Glutamatergic neuron (in vitro differentiated cells): ENCODE data around the gene DYNC2I2. TPM values are rescaled to one million over a fixed set of nuclear protein-coding genes. Genes with fewer than 3 reads are reported as not detected.

Source experiments
- DNase-seq: peaks from one replicate; pipeline ENCODE4 v3.0.0; 2022
- H3K27ac Mint-ChIP-seq: one replicate; pipeline ENCODE4 v1.8.0; 2020; ENCODE audit warnings: mild to moderate bottlenecking, mixed read lengths, inconsistent platforms; ENCODE audit not compliant: unreplicated experiment
- H3K27me3 Mint-ChIP-seq: one replicate; pipeline ENCODE4 v1.8.0; 2020; ENCODE audit warnings: mild to moderate bottlenecking, moderate library complexity, mixed read lengths, inconsistent platforms; ENCODE audit not compliant: unreplicated experiment
- H3K36me3 Mint-ChIP-seq: one replicate; pipeline ENCODE4 v1.8.0; 2020; ENCODE audit warnings: mild to moderate bottlenecking, mixed read lengths, inconsistent platforms; ENCODE audit not compliant: unreplicated experiment
- H3K4me1 Mint-ChIP-seq: one replicate; pipeline ENCODE4 v1.8.0; 2020; ENCODE audit warnings: mild to moderate bottlenecking, low read depth, mixed read lengths, inconsistent platforms; ENCODE audit not compliant: unreplicated experiment
- H3K4me3 Mint-ChIP-seq: one replicate; pipeline ENCODE4 v1.8.0; 2020; ENCODE audit warnings: mild to moderate bottlenecking, mixed read lengths, inconsistent platforms; ENCODE audit not compliant: unreplicated experiment
- H3K9me3 Mint-ChIP-seq: one replicate; pipeline ENCODE4 v1.8.0; 2020; ENCODE audit warnings: mild to moderate bottlenecking, moderate library complexity, mixed read lengths, inconsistent platforms; ENCODE audit not compliant: unreplicated experiment
- CTCF ChIP-seq: fragments of 200-600 bp; sonication (generic); IDR thresholded peaks from one replicate; pipeline ENCODE4 v1.5.0; 2021; ENCODE audit not compliant: partially characterized antibody, unreplicated experiment
- total RNA-seq: library from RNA; stranded (reverse); fragmentation: NEBNext Ultra II Directional; extraction: Animal tissue kit (Norgen Biotek cat#: 25700); gene quantifications from one replicate; pipeline ENCODE4 v1.2.1, GENCODE V29; 2021; ENCODE audit not compliant: unreplicated experiment

The DYNC2I2 gene
- total RNA-seq, 1 donor from 2014 or later: 15.0 TPM

- TF ChIP-seq CTCF: no peak
- Mint-ChIP-seq H3K36me3 (peaks cover 7% of the 10 kb centered on the region), H3K27ac (no peak overlapping the region), H3K4me3 (no peak overlapping the region), H3K27me3 (peaks cover 8% of the 10 kb centered on the region), H3K9me3 (peaks cover 9% of the 10 kb centered on the region), H3K4me1 (no peaks in the 10 kb centered on the region)
- DNase-seq: no peak
Observed at GRCh38 chr9:128624566-128624965, 32.1 kb downstream of the DYNC2I2 start.

GRCh38 chr9:128621730-128622455 lies 34.8 kb downstream of the DYNC2I2 start:
- Mint-ChIP-seq H3K27ac (no peak overlapping the region), H3K36me3 (peaks cover 7% of the 10 kb centered on the region), H3K4me3 (no peak overlapping the region), H3K9me3 (peaks cover 6% of the 10 kb centered on the region), H3K4me1 (no peaks in the 10 kb centered on the region), H3K27me3 (peaks cover 10% of the 10 kb centered on the region)
- TF ChIP-seq CTCF: no peak
- no peak for DNase-seq

GRCh38 chr9:128619779-128620178 lies 36.9 kb downstream of the DYNC2I2 start:
- H3K27ac Mint-ChIP-seq: no peak overlapping the region
- peaks cover 2% of the 10 kb centered on the region for H3K27me3 Mint-ChIP-seq
- TF ChIP-seq CTCF: no peak
- no peaks in the 10 kb centered on the region for H3K9me3 Mint-ChIP-seq
- H3K4me3 Mint-ChIP-seq: no peak overlapping the region
- H3K36me3 Mint-ChIP-seq: peaks cover 2% of the 10 kb centered on the region
- DNase-seq: no peak
- H3K4me1 Mint-ChIP-seq: no peaks in the 10 kb centered on the region

- DNase-seq: no peak
- Mint-ChIP-seq H3K36me3 (no peaks in the 10 kb centered on the region), H3K4me1 (no peaks in the 10 kb centered on the region), H3K27me3 (peaks cover 2% of the 10 kb centered on the region), H3K27ac (no peak overlapping the region), H3K4me3 (no peak overlapping the region), H3K9me3 (no peaks in the 10 kb centered on the region)
- no peak for TF ChIP-seq CTCF
Observed at GRCh38 chr9:128619127-128619526, 37.5 kb downstream of the DYNC2I2 start.

GRCh38 chr9:128617943-128618342 lies 38.7 kb downstream of the DYNC2I2 start:
- DNase-seq: no peak
- Mint-ChIP-seq H3K27ac (no peak overlapping the region), H3K4me3 (no peak overlapping the region), H3K27me3 (peaks cover 4% of the 10 kb centered on the region), H3K4me1 (no peaks in the 10 kb centered on the region), H3K9me3 (no peaks in the 10 kb centered on the region), H3K36me3 (no peaks in the 10 kb centered on the region)
- no peak for TF ChIP-seq CTCF
